GF-D8 (cell line): ENCODE data around the gene DGKG.

Experiments
- DNase-seq: peaks from one replicate; lab custom pipeline; 2025; lab: John Stamatoyannopoulos, UW

The DGKG gene

GRCh38 chr3:186171521-186171920, 190.5 kb downstream of the DGKG start:
- no peak for DNase-seq

- DNase-seq: no peak
Observed at GRCh38 chr3:186170516-186170915, 191.5 kb downstream of the DGKG start.

- no peak for DNase-seq
Observed at GRCh38 chr3:186169379-186169778, 192.7 kb downstream of the DGKG start.

- DNase-seq: no peak
Observed at GRCh38 chr3:186168976-186169375, 193.1 kb downstream of the DGKG start.

GRCh38 chr3:186167646-186168395, 194.2 kb downstream of the DGKG start:
- no peak for DNase-seq

- DNase-seq: no peak
Observed at GRCh38 chr3:186166491-186167288, 195.3 kb downstream of the DGKG start.

- DNase-seq: no peak
Observed at GRCh38 chr3:186166036-186166435, 196.0 kb downstream of the DGKG start.

GRCh38 chr3:186165331-186165730, 196.7 kb downstream of the DGKG start:
- no peak for DNase-seq

- DNase-seq: no peak
Observed at GRCh38 chr3:186164696-186165095, 197.3 kb downstream of the DGKG start.

GRCh38 chr3:186162221-186162620, 199.8 kb downstream of the DGKG start:
- no peak for DNase-seq

- DNase-seq: no peak
Observed at GRCh38 chr3:186160691-186161243, 201.3 kb downstream of the DGKG start.

- no peak for DNase-seq
Observed at GRCh38 chr3:186154641-186155040, 207.4 kb downstream of the DGKG start.

GRCh38 chr3:186152889-186153292, 209.1 kb downstream of the DGKG start:
- no peak for DNase-seq

- DNase-seq: no peak
Observed at GRCh38 chr3:186152361-186152798, 209.7 kb downstream of the DGKG start.

GRCh38 chr3:186151077-186151971, 210.7 kb downstream of the DGKG start:
- DNase-seq: no peak

GRCh38 chr3:186150041-186150830, 211.8 kb downstream of the DGKG start:
- no peak for DNase-seq

GRCh38 chr3:186149319-186149960, 212.6 kb downstream of the DGKG start:
- DNase-seq: no peak

- DNase-seq: no peak
Observed at GRCh38 chr3:186144257-186144656, 217.8 kb downstream of the DGKG start.

GRCh38 chr3:186143250-186143649, 218.8 kb downstream of the DGKG start:
- DNase-seq: no peak

GRCh38 chr3:186142393-186142932, 219.6 kb downstream of the DGKG start:
- DNase-seq: no peak
